Body of pancreas (tissue), 4 donors: ENCODE data around the gene KLK5.

Source experiments
- CTCF ChIP-seq, 7 experiments: fragments of 450-650 bp in 4 of 7; fragments of 200-600 bp in 3 of 7; sonication (generic) in 3 of 7; IDR thresholded peaks; one replicate each; pipeline ENCODE4 v1.5.1; 2016 to 2019; ENCODE audit warnings: antibody characterized with exemption in 7 of 7
- POLR2A ChIP-seq, 3 donors: fragments of 450-650 bp; IDR thresholded peaks; one replicate each; pipeline ENCODE4 v1.6.1; 2016; ENCODE audit warnings: antibody characterized with exemption in 3 of 3, mild to moderate bottlenecking in 2 of 3

DNA sequence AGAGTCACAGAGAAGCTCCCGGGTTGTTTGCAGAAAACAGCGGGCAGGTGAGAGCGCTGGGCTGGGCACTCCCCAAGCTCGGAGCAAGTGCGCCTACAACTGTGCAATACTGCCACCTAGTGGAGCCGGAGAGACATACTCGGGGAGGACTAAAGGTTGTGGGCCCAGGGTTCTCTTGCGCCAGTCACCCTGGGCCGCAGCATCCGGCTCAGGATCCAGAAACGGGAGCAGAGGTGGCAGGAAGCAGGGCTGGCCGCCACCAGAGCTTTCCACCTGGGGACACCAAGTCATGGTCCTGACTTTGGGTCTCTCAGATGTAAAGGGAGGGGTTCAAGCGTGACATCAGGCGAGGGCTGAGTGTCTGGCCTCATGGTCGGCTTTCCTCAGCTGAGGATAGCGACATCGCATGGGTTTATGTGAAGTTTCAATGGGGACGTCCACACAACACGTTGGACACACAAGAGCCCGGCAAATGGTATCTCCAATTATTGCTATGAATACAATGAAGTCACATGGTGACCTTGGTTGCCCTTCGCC is 30.5 kb downstream of the KLK5 start:
- TF ChIP-seq CTCF (IDR thresholded peaks at IDR 0.05) = peak; percentile 57 to 89 (median 83)
- TF ChIP-seq POLR2A (IDR thresholded peaks at IDR 0.05) = no peak
